GM18868 (cell line): ENCODE measurements around the gene LRRC55.

ENCODE experiments used
- ATAC-seq: cut with Tn5 transposase; IDR thresholded peaks from one replicate; pipeline ENCODE4 v1.9.1; 2021; ENCODE audit warnings: mild to moderate bottlenecking, moderate library complexity; ENCODE audit not compliant: unreplicated experiment

The LRRC55 gene

GRCh38 chr11:57231539-57232253, 49.9 kb downstream of the LRRC55 start:
- no peak for ATAC-seq

GRCh38 chr11:57233702-57234101, 51.9 kb downstream of the LRRC55 start:
- no peak for ATAC-seq

- ATAC-seq, result no peak
These were observed 54.3 kb downstream of the LRRC55 start for GRCh38 chr11:57235761-57236703.

- ATAC-seq, result no peak
These were observed 55.5 kb downstream of the LRRC55 start, which contains the start of gene APLNR for GRCh38 chr11:57237204-57237681. TSS of gene APLNR (minus strand) at chr11:57237250. CDS start at chr11:57237004, 246 bp downstream.

GRCh38 chr11:57239348-57239747, 57.6 kb downstream of the LRRC55 start:
- no peak for ATAC-seq

GRCh38 chr11:57240007-57240406, 58.3 kb downstream of the LRRC55 start:
- no peak for ATAC-seq

- ATAC-seq, result no peak
These were observed 59.0 kb downstream of the LRRC55 start for GRCh38 chr11:57240757-57241156.
